H54 (cell line): Measurements from ENCODE around the gene ADAMTS12.

Experiments
- DNase-seq: peaks from one replicate; pipeline ENCODE4 v3.0.0; 2011; ENCODE audit warnings: low spot score, mixed read lengths; ENCODE audit not compliant: insufficient read length
- FAIRE-seq: peaks from 3 replicates; lab custom pipeline; 2011; peaks lifted over from hg19 to GRCh38; lab: Jason Lieb, UNC
- POLR2A ChIP-seq: IDR thresholded peaks from 2 replicates; pipeline ENCODE4 v1.6.1; 2011; ENCODE audit warnings: low read depth, mild to moderate bottlenecking, low read length

ADAMTS12 gene

DNA sequence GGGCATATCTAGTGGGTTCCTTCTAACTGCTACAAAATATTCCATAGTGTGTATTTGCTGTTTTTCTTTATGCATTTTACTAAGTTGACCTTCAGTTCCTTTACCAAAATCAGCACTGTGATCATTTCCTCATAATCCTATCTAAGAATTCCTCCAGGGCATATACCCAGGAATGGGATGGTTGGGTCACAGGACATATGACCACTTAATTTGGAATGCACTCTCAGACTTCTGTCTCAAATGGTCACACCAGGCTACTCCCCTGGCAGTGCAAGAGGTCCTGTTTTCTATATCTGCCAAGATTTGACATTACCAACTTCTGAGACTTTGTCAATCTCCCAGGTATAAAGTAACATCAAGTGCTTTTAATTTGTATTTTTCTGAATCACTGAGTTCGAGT is 63.9 kb downstream of the ADAMTS12 start:
- FAIRE-seq (peak; percentile 88), DNase-seq (no peak)
- TF ChIP-seq POLR2A: no peak

DNA sequence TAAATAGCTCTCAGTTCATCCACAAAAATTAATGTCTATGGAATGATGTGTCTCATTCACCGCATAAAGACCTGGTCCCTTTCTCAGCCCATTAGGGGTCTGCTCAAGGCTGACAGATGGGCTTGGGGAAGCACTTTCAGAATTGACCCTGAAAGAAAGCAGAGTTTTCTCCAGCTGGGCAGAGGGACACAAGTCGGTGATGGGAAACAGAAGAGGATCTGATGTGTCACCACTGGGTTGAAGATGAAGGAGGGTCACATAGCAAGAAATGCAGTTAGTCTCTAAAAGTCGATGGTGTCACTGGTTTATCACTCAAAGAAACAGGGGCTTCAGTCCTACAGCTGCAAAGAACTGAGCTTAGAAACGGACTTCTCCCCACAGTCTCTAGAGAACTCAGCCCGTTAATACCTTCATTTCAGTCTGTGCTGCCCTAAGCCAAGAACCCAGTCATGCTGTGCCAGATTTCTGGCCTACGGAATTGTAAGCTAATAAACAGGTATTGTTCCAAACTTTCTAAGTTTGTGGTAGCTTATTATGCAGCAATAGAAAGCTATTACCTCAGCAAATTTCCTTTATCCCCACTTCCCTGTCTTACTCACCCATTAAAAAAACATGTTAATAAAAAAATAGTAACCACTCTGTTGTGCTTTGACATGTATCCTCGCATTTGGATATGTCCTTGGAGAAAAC is 64.6 kb downstream of the ADAMTS12 start:
- TF ChIP-seq POLR2A: no peak
- peak; percentile 11 for FAIRE-seq
- no peak for DNase-seq

DNA sequence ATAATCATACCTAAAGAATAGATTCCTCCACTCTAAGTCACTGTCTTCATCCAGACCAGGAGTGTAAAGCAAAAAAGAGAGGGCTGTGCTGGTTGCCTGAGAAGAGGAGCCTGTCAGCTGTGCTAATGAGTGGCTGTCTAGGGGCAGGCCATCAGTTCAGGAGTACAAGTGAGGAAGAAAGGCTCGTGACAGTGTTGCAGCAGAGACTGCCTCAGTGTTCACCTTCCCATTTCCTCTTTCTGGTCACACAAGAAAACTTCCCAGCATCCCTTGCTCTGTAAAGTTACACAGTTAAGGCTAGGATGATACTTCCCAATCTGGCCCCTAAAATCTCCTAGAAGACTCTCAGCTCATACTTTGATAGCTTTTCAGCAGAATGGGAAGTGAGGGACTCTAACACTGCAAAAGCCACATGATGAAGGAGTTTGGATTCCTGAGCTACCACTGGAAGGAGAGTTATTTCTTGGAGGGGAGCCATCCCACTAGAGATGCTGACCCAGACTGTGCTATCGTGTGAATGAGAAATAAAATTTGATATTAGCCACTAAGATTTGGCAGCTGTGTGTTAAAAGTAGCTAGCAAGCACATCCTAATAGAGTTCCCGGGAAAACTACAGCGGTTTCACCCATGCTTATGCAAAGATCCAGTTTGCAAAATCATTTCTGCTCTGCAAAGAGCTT is 67.1 kb downstream of the ADAMTS12 start:
- TF ChIP-seq POLR2A: no peak
- DNase-seq (no peak), FAIRE-seq (peak; percentile 15)

DNA sequence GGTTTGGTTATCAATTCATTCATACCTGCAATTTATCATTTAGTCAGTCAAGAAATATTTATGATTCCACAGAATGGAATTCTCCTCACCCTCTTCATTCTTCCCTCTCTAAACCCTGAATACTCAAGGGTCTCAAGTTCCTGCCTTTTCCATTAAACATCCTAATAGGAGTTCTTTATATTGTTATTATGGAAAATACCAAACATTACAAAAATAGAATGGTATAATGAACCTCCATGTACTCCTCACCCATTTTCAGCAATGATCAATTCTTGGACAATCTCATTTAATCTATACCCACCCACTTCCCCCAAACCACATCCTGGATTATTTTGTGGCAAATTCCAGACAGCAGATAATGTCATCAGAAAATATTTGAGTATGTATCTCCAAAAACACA is 74.5 kb downstream of the ADAMTS12 start:
- peak; percentile 20 for FAIRE-seq
- TF ChIP-seq POLR2A: no peak
- DNase-seq: no peak

DNA sequence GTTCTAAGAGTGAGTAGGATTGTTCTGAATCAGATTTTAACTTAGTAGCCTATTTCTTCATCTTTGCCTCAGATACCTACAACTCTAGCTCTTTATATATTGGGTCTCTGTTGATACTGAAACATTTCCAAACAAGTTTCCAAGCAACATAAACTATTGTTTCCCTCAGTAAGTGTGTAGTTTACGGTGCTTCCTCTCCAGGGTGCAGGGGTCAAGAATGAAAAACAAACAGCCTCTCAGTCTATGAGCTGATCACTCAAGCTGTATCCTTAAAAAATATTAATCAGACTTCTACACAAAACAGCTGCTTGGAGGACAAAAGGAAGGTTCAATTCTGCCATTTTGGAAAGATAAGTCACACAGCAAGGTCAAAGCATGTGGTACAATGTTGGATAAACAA is 75.0 kb downstream of the ADAMTS12 start:
- peak; percentile 96 for FAIRE-seq
- no peak for TF ChIP-seq POLR2A
- DNase-seq: no peak

DNA sequence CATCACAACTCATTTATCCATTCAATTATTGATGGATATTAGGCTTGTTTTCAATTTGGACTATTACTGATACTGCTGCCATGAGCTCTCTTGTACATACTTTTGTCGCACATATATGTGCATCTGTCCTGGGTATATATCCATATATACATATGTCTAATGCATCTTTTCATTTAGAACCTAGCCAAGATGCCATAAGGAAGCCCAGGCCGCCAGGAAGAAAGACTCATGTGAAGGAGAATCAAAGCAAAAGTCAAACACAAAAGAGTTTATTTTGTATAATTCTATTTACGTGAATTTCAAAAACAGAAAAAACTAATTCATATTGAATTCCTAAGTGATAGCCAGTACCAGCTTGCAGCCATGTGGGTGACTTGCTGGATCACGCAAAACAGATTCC is 79.0 kb downstream of the ADAMTS12 start:
- no peak for DNase-seq
- FAIRE-seq: no peak
- TF ChIP-seq POLR2A: no peak

DNA sequence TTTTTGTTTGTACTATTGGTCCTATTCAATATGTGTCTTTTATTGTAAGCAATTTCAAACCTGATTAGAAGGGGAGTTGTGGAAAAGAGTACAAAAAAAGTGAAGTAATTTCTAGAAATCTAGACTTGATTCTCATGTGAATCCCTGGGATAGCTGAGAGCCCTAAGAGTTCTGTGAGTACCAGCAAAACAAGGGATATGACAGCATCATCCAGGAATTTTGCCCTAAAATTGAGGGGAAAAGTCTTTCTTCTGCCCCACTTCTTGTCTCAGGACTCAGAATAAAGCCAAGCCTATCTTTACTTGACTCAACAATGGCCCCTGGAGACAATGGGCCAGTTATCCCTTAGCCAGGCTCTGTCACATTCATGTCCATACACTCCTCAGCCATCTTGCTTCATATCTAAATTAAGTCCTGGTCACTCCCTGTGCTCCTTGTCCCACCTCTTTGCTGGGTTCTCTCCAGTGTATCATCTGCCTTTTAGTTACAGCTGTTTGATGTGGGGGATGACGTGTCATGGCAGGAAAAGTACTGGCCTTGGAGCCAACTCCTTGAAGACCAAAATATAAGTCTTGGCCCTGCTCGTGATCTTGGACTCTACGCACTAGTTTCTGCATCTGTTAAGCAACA is 81.2 kb downstream of the ADAMTS12 start:
- TF ChIP-seq POLR2A: no peak
- no peak for DNase-seq
- FAIRE-seq: peak; percentile 53

DNA sequence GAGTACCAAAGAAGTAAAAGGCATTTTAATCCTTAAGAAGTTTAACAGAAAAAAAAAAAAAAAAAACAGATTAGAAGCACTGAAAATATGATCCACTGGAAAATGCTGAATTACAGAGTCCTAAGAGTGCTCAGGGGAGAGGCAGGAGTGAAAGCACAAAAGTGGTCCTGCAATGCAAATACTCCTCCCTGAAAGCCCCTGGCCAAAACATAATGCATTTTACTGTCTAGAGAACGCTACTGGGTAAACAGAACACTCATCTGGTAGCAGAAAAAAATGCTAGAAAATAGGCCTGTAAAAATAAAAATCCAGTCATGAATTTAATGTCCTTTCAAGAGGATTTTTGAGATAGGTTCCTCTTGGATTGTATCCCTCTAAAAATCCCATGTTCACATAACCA is 81.9 kb downstream of the ADAMTS12 start:
- FAIRE-seq: no peak

DNA sequence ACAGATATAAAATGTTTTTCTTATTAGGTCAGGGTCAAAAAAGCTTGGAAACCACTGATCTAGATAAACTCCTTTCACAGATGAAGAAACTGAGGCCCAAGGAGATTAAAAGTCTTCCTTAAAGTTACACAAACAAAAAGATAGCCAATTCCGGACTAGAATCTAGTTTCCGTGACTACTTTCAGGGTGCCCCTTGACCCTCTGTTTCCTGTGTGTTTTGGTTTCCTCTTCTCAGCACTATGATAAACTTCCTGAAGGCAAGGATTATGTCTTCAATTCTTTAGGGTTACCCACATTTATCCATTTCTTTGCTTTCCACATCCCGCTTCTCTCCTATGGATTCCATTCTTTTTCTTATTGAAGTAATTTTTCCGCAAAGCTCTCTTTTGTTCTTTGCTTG is 83.1 kb downstream of the ADAMTS12 start:
- DNase-seq (no peak), FAIRE-seq (no peak)
- TF ChIP-seq POLR2A: no peak

More for the DNA sequence above, 81.9 kb downstream of the ADAMTS12 start:
- DNase-seq: no peak
- no peak for TF ChIP-seq POLR2A

DNA sequence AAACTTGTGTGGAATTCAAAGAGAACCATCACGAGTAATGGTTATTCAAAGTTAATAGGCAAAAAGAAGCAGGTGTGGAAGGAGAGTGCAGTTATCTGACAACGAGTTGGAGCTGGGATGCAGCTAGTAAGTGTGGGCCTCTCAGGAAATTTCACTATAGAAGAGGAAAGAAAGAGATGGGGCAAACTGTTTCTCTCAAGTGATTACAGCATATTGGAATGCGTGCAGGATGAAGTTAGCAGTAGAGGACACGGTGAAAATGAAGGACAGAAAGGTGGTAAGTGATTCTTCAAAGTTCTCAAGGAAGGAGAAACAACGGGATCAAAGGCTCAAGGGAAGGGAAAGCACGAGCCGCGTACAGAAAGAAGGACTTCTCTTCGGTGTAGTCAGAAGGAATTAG is 84.0 kb downstream of the ADAMTS12 start:
- TF ChIP-seq POLR2A: no peak
- FAIRE-seq: peak; percentile 58

DNA sequence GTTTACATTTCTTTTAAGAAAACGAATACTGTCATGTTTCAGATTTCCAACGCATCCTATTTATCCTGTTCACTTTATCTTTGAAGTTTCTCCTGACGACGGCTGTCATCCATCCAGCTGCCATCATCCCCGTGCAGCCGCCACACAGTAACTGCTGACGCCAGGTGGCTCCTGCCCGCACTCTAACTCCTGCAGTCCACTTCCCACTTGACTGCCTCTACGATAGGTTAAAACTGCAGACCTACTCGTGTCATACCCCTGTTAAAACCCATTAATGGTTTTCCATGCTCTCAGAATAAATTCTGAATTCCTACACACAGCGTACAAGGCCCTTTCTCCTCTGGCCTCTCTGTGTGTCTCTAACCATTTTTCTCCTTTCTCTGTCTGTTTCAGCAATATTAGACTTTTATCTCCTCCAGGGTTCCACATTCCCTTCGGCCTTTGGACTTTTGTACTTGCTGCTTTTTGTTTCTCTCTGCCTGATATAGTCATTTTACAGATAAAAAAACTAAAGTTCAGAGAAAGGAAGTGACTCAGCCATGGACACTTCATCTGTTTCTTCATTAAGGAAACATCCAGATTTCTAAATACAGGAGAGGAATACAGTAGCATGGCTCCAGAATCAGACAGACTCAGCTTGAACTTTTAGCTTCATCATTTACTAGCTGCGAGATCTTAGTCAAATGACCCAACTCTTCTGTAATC is 84.9 kb downstream of the ADAMTS12 start:
- FAIRE-seq: peak; percentile 78
- TF ChIP-seq POLR2A: no peak
- DNase-seq: no peak

More for the DNA sequence above, 84.0 kb downstream of the ADAMTS12 start:
- no peak for DNase-seq

DNA sequence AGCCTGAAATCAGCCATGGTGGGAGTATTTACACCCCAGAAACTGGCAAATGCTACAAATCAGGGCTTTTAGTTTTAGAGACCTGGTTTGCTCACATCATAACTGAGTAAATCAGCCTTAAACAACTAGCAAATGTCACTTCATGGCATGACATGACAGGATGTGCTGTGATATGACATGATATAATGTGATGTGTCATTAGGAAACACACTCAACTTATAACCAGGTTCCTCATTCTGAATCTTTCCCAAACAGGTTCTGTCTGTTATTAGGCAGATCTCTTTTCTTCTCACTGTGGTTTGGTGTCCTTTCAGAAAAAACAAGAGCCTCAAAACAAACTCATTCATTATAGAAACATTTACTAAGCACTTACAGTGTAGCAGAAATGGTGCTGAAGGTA is 90.5 kb downstream of the ADAMTS12 start:
- DNase-seq (no peak), FAIRE-seq (no peak)
- no peak for TF ChIP-seq POLR2A

DNA sequence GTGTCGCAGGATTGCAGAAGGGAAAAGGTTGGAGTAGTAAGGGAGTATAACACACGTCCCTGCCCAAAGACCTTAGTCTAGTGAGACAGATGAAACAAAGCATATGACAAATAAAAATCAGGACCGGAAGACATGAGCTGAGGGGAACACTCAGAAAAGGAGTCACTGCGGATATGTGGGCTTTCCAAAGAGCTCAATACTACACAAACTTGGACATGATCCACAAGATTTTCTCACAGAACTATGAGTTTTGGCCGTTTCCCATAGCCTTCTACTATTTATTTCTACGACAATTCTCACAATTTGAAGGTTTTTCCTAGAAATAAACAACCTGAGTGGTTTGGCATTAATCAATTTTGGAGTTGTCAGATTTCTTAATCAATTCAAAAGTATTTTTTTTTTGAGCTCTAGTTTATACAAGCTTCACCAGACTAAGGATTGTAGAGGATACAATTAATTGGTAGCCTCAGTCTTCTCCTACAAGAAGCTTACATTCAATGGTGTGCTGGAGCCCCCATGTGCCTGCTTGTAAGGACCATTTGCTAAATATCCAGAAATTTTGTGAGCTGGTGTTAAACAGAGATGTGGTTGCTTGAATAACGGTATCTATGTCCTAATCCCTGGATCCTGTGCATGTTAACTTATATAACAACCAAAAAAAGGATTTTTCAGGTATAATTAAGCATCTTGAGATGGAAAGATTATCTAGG is 91.4 kb downstream of the ADAMTS12 start:
- no peak for FAIRE-seq

More for the DNA sequence above, 91.4 kb downstream of the ADAMTS12 start:
- no peak for TF ChIP-seq POLR2A
- DNase-seq: no peak
